ENCODE data around the gene MKLN1. TPM values are rescaled to one million over a fixed set of nuclear protein-coding genes. Genes with fewer than 3 reads are reported as not detected.
A peak's percentile ranks its signal among the peaks of the same experiment; 100 is the strongest.

The MKLN1 gene
- total and polyA plus RNA-seq, 2 of the 13 experiments (the other 11 are each of a cell fraction or from before 2014, with no cell fraction given) = 33.6 to 43.5 TPM

DNA sequence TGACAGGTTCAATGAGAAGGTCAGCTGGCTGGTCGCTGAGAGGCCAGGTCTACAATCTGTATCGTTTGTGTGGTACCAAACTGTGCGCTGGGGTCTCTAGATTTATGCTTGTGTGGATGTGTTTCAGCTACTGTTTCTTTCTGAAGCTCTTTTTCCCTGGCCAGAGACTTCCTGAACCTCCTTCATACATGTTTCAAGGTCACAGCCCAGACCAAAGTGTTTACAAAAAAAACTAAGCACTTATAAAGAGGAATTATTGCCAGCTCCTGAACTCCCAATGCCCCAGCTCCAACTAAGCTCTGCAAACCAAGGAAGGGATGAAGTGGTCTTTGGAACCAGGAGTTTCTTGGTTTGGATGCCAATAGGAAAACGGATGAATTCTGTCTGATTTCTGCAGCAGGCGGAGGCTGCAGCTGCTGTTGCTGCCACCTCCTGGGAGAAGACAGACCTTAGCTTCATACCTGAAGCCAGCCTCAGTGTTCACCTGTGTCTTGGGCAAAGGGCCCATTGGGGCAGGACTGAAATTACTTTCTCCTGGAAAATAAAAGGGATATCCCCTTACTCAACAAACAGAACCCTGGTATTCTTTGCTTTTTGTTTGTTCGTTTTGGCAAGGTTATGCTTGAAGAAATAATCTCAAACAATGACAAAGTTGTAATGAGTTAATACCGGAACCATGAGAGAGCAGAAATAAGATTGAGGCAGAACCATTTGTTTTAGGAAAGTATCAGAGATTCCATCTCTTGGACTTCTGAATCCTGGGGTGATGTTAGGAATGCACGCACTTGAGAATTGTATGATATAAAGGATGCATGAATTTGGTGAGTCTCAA lies 24.6 kb upstream of the MKLN1 start:
- POLR2A ChIA-PET = interaction anchor here (1.3 kb wide), 1 partner anchor 233 kb away, joined by 3 read pairs; no protein-coding TSS in a partner anchor
- no peak overlapping the region for H3K27ac ChIP-seq (ENCODE audit: extremely low read length, insufficient read depth, low read length)
- H3K36me3 ChIP-seq (replicated peaks in 1 of 2; ENCODE audit: control insufficient read depth in 1 of 2, insufficient read depth in 2 of 2, low read length in 2 of 2) = no peaks in the 10 kb centered on the region
- no peak for FAIRE-seq
- DNase-seq (ENCODE audit: low spot score) = peak; percentile 16
- 47% methylated on average over 8 of the region's 8 CpGs for WGBS (ENCODE audit: low lambda C conversion rate)
- peaks cover 20% of the 10 kb centered on the region for H3K9me3 ChIP-seq (ENCODE audit: low read length)
- peak; percentile 66 for ATAC-seq
- no peak overlapping the region for H3K9ac ChIP-seq (ENCODE audit: insufficient read depth, low read depth, low read length)
- CTCF ChIA-PET (ENCODE audit: low intra/inter-chr PET ratio, low total read pairs) = interaction anchor here (1.1 kb wide), 1 partner anchor 234 kb away, joined by 3 read pairs; no protein-coding TSS in a partner anchor
- H3K4me3 ChIP-seq (replicated peaks in 1 of 3; ENCODE audit: insufficient read depth in 1 of 3, low read depth in 2 of 3, low read length in 3 of 3) = no peak overlapping the region
- in situ Hi-C loops (cut with HindIII; ENCODE audit: extremely low pct_ligation_motif_present, low pct_unique_long_range_greater_than_20kb) = no loop called here
- no peaks in the 10 kb centered on the region for H3K79me2 ChIP-seq (ENCODE audit: insufficient read depth, low read length)
- no peaks in the 10 kb centered on the region for H3K27me3 ChIP-seq (ENCODE audit: control insufficient read depth in 1 of 2, insufficient read depth in 2 of 2, low read length in 2 of 2)
- BruUV-seq (replicated peaks) = no TSS peak
- TF ChIP-seq ZNF772 (CRISPR knock-in tag; IDR thresholded peaks at IDR 0.05) (no peak), TCF7 (IDR thresholded peaks at IDR 0.05; ENCODE audit: low read depth) (no peak), SRY (CRISPR knock-in tag; IDR thresholded peaks at IDR 0.05) (no peak), TEAD3 (CRISPR knock-in tag; optimal IDR thresholded peaks at IDR 0.05; ENCODE audit: borderline replicate concordance) (peak; percentile 14), STAG1 (CRISPR knock-in tag; IDR thresholded peaks at IDR 0.05) (peak; percentile 81), ZC3H4 (CRISPR knock-in tag; IDR thresholded peaks at IDR 0.05; ENCODE audit: borderline replicate concordance) (no peak), ZNF629 (CRISPR knock-in tag; conservative IDR thresholded peaks at IDR 0.05) (peak; percentile 72), EEA1 (CRISPR knock-in tag; IDR thresholded peaks at IDR 0.05; ENCODE audit: borderline replicate concordance) (no peak), WIZ (CRISPR knock-in tag; IDR thresholded peaks at IDR 0.05) (no peak), RAD21 (CRISPR knock-in tag; IDR thresholded peaks at IDR 0.05) (peak; percentile 51), SMC3 (IDR thresholded peaks at IDR 0.05; ENCODE audit: low read length) (peak; percentile 67; the same call in 1 of the 2 replicates), ZBTB8A (CRISPR knock-in tag; IDR thresholded peaks at IDR 0.05; ENCODE audit: borderline replicate concordance, low read depth) (no peak)
- TF ChIP-seq, protein P1, sequence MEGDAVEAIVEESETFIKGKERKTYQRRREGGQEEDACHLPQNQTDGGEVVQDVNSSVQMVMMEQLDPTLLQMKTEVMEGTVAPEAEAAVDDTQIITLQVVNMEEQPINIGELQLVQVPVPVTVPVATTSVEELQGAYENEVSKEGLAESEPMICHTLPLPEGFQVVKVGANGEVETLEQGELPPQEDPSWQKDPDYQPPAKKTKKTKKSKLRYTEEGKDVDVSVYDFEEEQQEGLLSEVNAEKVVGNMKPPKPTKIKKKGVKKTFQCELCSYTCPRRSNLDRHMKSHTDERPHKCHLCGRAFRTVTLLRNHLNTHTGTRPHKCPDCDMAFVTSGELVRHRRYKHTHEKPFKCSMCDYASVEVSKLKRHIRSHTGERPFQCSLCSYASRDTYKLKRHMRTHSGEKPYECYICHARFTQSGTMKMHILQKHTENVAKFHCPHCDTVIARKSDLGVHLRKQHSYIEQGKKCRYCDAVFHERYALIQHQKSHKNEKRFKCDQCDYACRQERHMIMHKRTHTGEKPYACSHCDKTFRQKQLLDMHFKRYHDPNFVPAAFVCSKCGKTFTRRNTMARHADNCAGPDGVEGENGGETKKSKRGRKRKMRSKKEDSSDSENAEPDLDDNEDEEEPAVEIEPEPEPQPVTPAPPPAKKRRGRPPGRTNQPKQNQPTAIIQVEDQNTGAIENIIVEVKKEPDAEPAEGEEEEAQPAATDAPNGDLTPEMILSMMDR (CRISPR knock-in tag; IDR thresholded peaks at IDR 0.05) = peak; percentile 73
- H2AFZ ChIP-seq (ENCODE audit: low read length) = no peak overlapping the region
- H4K20me1 ChIP-seq (ENCODE audit: insufficient read depth, low read length) = no peaks in the 10 kb centered on the region
- 0 out of 2 replicates have a peak overlapping the region, but pooled peaks have one; percentile 10 for H3K4me2 ChIP-seq (ENCODE audit: low read depth, low read length)
- intact Hi-C loops (cut with micrococcal nuclease; ENCODE audit: unreplicated experiment) = loop anchor here (2.0 kb wide), 1 partner anchor 194 kb away; no protein-coding TSS in a partner anchor
- H3K4me1 ChIP-seq (ENCODE audit: insufficient read depth, low read length) = peaks cover 64% of the 10 kb centered on the region

All from HepG2 (cell line).